ENCODE measurements around the gene KIAA0825. TPM values are rescaled to one million over a fixed set of nuclear protein-coding genes. Genes with fewer than 3 reads are reported as not detected.

KIAA0825 gene
- total RNA-seq, 4 donors from 2014 or later, result 4.7 to 5.8 (median 5.0) TPM

GRCh38 chr5:94440015-94440414 lies 178.4 kb downstream of the KIAA0825 start:
- no peak for TF ChIP-seq CTCF (IDR thresholded peaks at IDR 0.05; ENCODE audit: low read depth)

- TF ChIP-seq CTCF (IDR thresholded peaks at IDR 0.05; ENCODE audit: low read depth), result no peak
These were observed 184.8 kb downstream of the KIAA0825 start for GRCh38 chr5:94433397-94434163.

- TF ChIP-seq CTCF (IDR thresholded peaks at IDR 0.05; ENCODE audit: low read depth), result no peak
These were observed 185.9 kb downstream of the KIAA0825 start for GRCh38 chr5:94432499-94432898.

- TF ChIP-seq CTCF (IDR thresholded peaks at IDR 0.05; ENCODE audit: low read depth), result no peak
These were observed 186.7 kb downstream of the KIAA0825 start for GRCh38 chr5:94431696-94432095.

GRCh38 chr5:94429566-94429965 lies 188.8 kb downstream of the KIAA0825 start:
- no peak for TF ChIP-seq CTCF (IDR thresholded peaks at IDR 0.05; ENCODE audit: low read depth)

GRCh38 chr5:94425396-94425795 lies 193.0 kb downstream of the KIAA0825 start:
- TF ChIP-seq CTCF (IDR thresholded peaks at IDR 0.05; ENCODE audit: low read depth), result no peak

GRCh38 chr5:94423411-94423810 lies 195.0 kb downstream of the KIAA0825 start:
- no peak for TF ChIP-seq CTCF (IDR thresholded peaks at IDR 0.05; ENCODE audit: low read depth)

All from subcutaneous adipose tissue (tissue), 4 donors.